ENCODE results near the gene ETNK2. TPM values are rescaled to one million over a fixed set of nuclear protein-coding genes. Genes with fewer than 3 reads are reported as not detected.
A peak's percentile ranks its signal among the peaks of the same experiment; 100 is the strongest.

The ETNK2 gene
- total RNA-seq, 1 experiment from 2014 or later: 15.8 TPM

- in situ Hi-C loops (cut with HindIII; ENCODE audit: low sequenced_read_pairs): no loop called here
- DNase-seq (ENCODE audit: low spot score): no peak
Measured at GRCh38 chr1:204178487-204179281, 26.8 kb upstream of the ETNK2 start.

GRCh38 chr1:204177133-204177532 lies 25.3 kb upstream of the ETNK2 start:
- in situ Hi-C loops (cut with HindIII; ENCODE audit: low sequenced_read_pairs): no loop called here
- DNase-seq (ENCODE audit: low spot score): no peak

- in situ Hi-C loops (cut with HindIII; ENCODE audit: low sequenced_read_pairs): no loop called here
- no peak for DNase-seq (ENCODE audit: low spot score)
Measured at GRCh38 chr1:204176049-204176448, 24.2 kb upstream of the ETNK2 start.

GRCh38 chr1:204174958-204175357 lies 23.1 kb upstream of the ETNK2 start:
- DNase-seq (ENCODE audit: low spot score): no peak
- in situ Hi-C loops (cut with HindIII; ENCODE audit: low sequenced_read_pairs): no loop called here

GRCh38 chr1:204172404-204173029 lies 20.7 kb upstream of the ETNK2 start:
- in situ Hi-C loops (cut with HindIII; ENCODE audit: low sequenced_read_pairs): no loop called here
- DNase-seq (ENCODE audit: low spot score): no peak

GRCh38 chr1:204171751-204172178 lies 19.9 kb upstream of the ETNK2 start:
- no peak for DNase-seq (ENCODE audit: low spot score)
- in situ Hi-C loops (cut with HindIII; ENCODE audit: low sequenced_read_pairs): no loop called here

GRCh38 chr1:204170494-204171155 lies 18.8 kb upstream of the ETNK2 start:
- in situ Hi-C loops (cut with HindIII; ENCODE audit: low sequenced_read_pairs): no loop called here
- DNase-seq (ENCODE audit: low spot score): no peak

GRCh38 chr1:204169858-204170257 lies 18.0 kb upstream of the ETNK2 start:
- in situ Hi-C loops (cut with HindIII; ENCODE audit: low sequenced_read_pairs): no loop called here

GRCh38 chr1:204167730-204168129 lies 15.9 kb upstream of the ETNK2 start:
- DNase-seq (ENCODE audit: low spot score): no peak
- in situ Hi-C loops (cut with HindIII; ENCODE audit: low sequenced_read_pairs): no loop called here

More at GRCh38 chr1:204169858-204170257, 18.0 kb upstream of the ETNK2 start:
- DNase-seq (ENCODE audit: low spot score): no peak

- in situ Hi-C loops (cut with HindIII; ENCODE audit: low sequenced_read_pairs): no loop called here
- no peak for DNase-seq (ENCODE audit: low spot score)
Measured at GRCh38 chr1:204166219-204166618, 14.4 kb upstream of the ETNK2 start, which contains the start of gene REN. Gene REN (minus strand): TSS chr1:204166337. CDS start chr1:204166293, 44 bp downstream.

GRCh38 chr1:204162494-204163074 lies 10.7 kb upstream of the ETNK2 start:
- peak; percentile 80 for DNase-seq (ENCODE audit: low spot score)
- in situ Hi-C loops (cut with HindIII; ENCODE audit: low sequenced_read_pairs): no loop called here

GRCh38 chr1:204161609-204162493 lies 10.0 kb upstream of the ETNK2 start:
- in situ Hi-C loops (cut with HindIII; ENCODE audit: low sequenced_read_pairs): no loop called here
- DNase-seq (ENCODE audit: low spot score): no peak

- in situ Hi-C loops (cut with HindIII; ENCODE audit: low sequenced_read_pairs): no loop called here
- DNase-seq (ENCODE audit: low spot score): no peak
Measured at GRCh38 chr1:204157962-204158361, 6.1 kb upstream of the ETNK2 start.

GRCh38 chr1:204155881-204156280 lies 4.0 kb upstream of the ETNK2 start:
- no peak for DNase-seq (ENCODE audit: low spot score)
- in situ Hi-C loops (cut with HindIII; ENCODE audit: low sequenced_read_pairs): no loop called here

GRCh38 chr1:204154568-204155255 lies 2.9 kb upstream of the ETNK2 start:
- DNase-seq (ENCODE audit: low spot score): no peak

GRCh38 chr1:204153667-204154066 lies 1.8 kb upstream of the ETNK2 start:
- in situ Hi-C loops (cut with HindIII; ENCODE audit: low sequenced_read_pairs): no loop called here

More at GRCh38 chr1:204154568-204155255, 2.9 kb upstream of the ETNK2 start:
- in situ Hi-C loops (cut with HindIII; ENCODE audit: low sequenced_read_pairs): no loop called here

GRCh38 chr1:204152310-204153044 lies 633 bp upstream of the ETNK2 start:
- DNase-seq (ENCODE audit: low spot score): no peak
- in situ Hi-C loops (cut with HindIII; ENCODE audit: low sequenced_read_pairs): no loop called here

More at GRCh38 chr1:204153667-204154066, 1.8 kb upstream of the ETNK2 start:
- DNase-seq (ENCODE audit: low spot score): no peak
